Endothelial cell of umbilical vein (primary cell): ENCODE measurements around the gene NKRF. TPM values are rescaled to one million over a fixed set of nuclear protein-coding genes. Genes with fewer than 3 reads are reported as not detected.

Experiments used
- BruUV-seq: library from RNA; stranded (reverse); fragments of 400-500 nt; replicated peaks from 2 replicates; lab custom pipeline; 2021; lab: Mats Ljungman, UMichigan
- CTCF ChIA-PET: fragments of 300-600, 350-600 bp; sonication (Branson Sonifier 250); formaldehyde crosslinking; loops from one replicate; lab custom pipeline; 2021; ENCODE audit warnings: antibody characterized with exemption, inconsistent platforms; lab: Charles Lee
- POLR2A ChIA-PET: fragments of 300-600, 350-600 bp; sonication (Branson Sonifier 250); formaldehyde crosslinking; loops from one replicate; lab custom pipeline; 2021; ENCODE audit warnings: antibody characterized with exemption, inconsistent platforms; lab: Charles Lee
- DNase-seq: peaks from one replicate; pipeline ENCODE4 v3.0.0-alpha.2; 2011; ENCODE audit warnings: low read depth, low spot score
- FAIRE-seq: peaks from 2 replicates; lab custom pipeline; 2011; peaks lifted over from hg19 to GRCh38; lab: Jason Lieb, UNC
- H2AFZ ChIP-seq: 2 replicates; pipeline ENCODE4 v1.6.0; 2012; ENCODE audit warnings: low read depth, low read length, control low read depth, inconsistent platforms
- H3K27ac ChIP-seq: 2 replicates; pipeline ENCODE4 v1.5.1; 2011; ENCODE audit warnings: low read depth, mild to moderate bottlenecking, control low read depth, low read length, moderate library complexity; ENCODE audit not compliant: insufficient read depth
- H3K27me3 ChIP-seq, 2 experiments: 2 replicates each; pipeline versions ENCODE4 v1.6.0 to v1.6.1; 2011; ENCODE audit warnings: low read length in 2 of 2, mixed read lengths in 1 of 2; ENCODE audit not compliant: control insufficient read depth in 2 of 2, insufficient read depth in 2 of 2
- H3K36me3 ChIP-seq, 2 experiments: 2 replicates in 1 of 2; 3 replicates in 1 of 2; pipeline ENCODE4 v1.5.1; 2011; ENCODE audit warnings: low read length in 2 of 2, mild to moderate bottlenecking in 1 of 2, moderate library complexity in 1 of 2; ENCODE audit not compliant: control insufficient read depth in 2 of 2, insufficient read depth in 2 of 2; ENCODE audit errors: extremely low read depth in 1 of 2
- H3K4me1 ChIP-seq: 3 replicates; pipeline ENCODE4 v1.5.1; 2011; ENCODE audit warnings: mild to moderate bottlenecking, low read length; ENCODE audit not compliant: control insufficient read depth, insufficient read depth; ENCODE audit errors: extremely low read depth
- H3K4me2 ChIP-seq: 2 replicates; pipeline ENCODE4 v1.6.1; 2011; ENCODE audit warnings: low read length, control low read depth, mixed read lengths; ENCODE audit not compliant: insufficient read depth
- H3K4me3 ChIP-seq, 3 experiments: fragments of 200-600 bp in 1 of 3; sonication (generic), shearing (Covaris generic) in 1 of 3; replicated peaks in 1 of 3; 2 replicates each; pipeline ENCODE4 v1.5.1; 2011 to 2016; ENCODE audit warnings: control low read depth in 3 of 3, low read length in 3 of 3, mild to moderate bottlenecking in 2 of 3, inconsistent platforms in 1 of 3, low read depth in 1 of 3, moderate library complexity in 1 of 3; ENCODE audit not compliant: insufficient read depth in 1 of 3
- H3K79me2 ChIP-seq: 2 replicates; pipeline ENCODE4 v1.6.0; 2012; ENCODE audit warnings: low read length, inconsistent platforms; ENCODE audit not compliant: control insufficient read depth, insufficient read depth
- H3K9ac ChIP-seq: replicated peaks from 2 replicates; pipeline ENCODE3; 2011; ENCODE audit warnings: low read length, control low read depth; ENCODE audit not compliant: insufficient read depth; ENCODE audit errors: extremely low read depth
- H3K9me1 ChIP-seq: replicated peaks from 3 replicates; pipeline ENCODE4 v1.6.0; 2011; ENCODE audit warnings: mild to moderate bottlenecking, low read length; ENCODE audit not compliant: control insufficient read depth, insufficient read depth; ENCODE audit errors: extremely low read depth
- H3K9me3 ChIP-seq: replicated peaks from 2 replicates; pipeline ENCODE4 v1.5.1; 2012; ENCODE audit warnings: low read length, inconsistent platforms; ENCODE audit not compliant: control insufficient read depth, insufficient read depth
- H4K20me1 ChIP-seq: replicated peaks from 2 replicates; pipeline ENCODE3; 2011; ENCODE audit warnings: mild to moderate bottlenecking, low read length; ENCODE audit not compliant: control insufficient read depth, insufficient read depth; ENCODE audit errors: extremely low read depth
- EZH2 ChIP-seq: IDR thresholded peaks from 2 replicates; pipeline ENCODE4 v1.6.1; 2012; ENCODE audit warnings: borderline replicate concordance, low read depth, mild to moderate bottlenecking, moderate library complexity, low read length, inconsistent platforms; ENCODE audit not compliant: severe bottlenecking
- FOS ChIP-seq: IDR thresholded peaks from 2 replicates; pipeline ENCODE4 v1.6.1; 2011; ENCODE audit warnings: mild to moderate bottlenecking, low read length, moderate library complexity, borderline replicate concordance; ENCODE audit not compliant: insufficient read depth
- GATA2 ChIP-seq: IDR thresholded peaks from 2 replicates; pipeline ENCODE4 v1.7.0; 2011; ENCODE audit warnings: low read depth, mild to moderate bottlenecking, moderate library complexity, mixed read lengths, low read length; ENCODE audit not compliant: insufficient read length, insufficient read depth
- JUN ChIP-seq: IDR thresholded peaks from 2 replicates; pipeline ENCODE4 v1.6.1; 2011; ENCODE audit warnings: borderline replicate concordance, low read depth; ENCODE audit not compliant: insufficient read length, insufficient read depth
- MYC ChIP-seq: IDR thresholded peaks from one replicate; pipeline ENCODE4 v1.6.1; 2011; ENCODE audit warnings: mild to moderate bottlenecking, low read depth, low read length
- POLR2A ChIP-seq: IDR thresholded peaks from 2 replicates; pipeline ENCODE4 v1.6.1; 2012; ENCODE audit warnings: low read depth, mild to moderate bottlenecking, control low read depth, low read length
- POLR2AphosphoS5 ChIP-seq: IDR thresholded peaks from 2 replicates; pipeline ENCODE4 v1.6.1; 2012; ENCODE audit warnings: low read depth, mild to moderate bottlenecking, control low read depth, low read length, moderate library complexity; ENCODE audit not compliant: insufficient read depth
- dilution Hi-C: fragments of 300-500 bp; cut with MboI; formaldehyde crosslinking; loops from one replicate; pipeline ENCODE4 v1.15.0; 2019; ENCODE audit warnings: low sequenced_read_pairs; ENCODE audit not compliant: extremely low pct_ligation_motif_present
- intact Hi-C: fragments of 100-400 bp; cut with micrococcal nuclease; formaldehyde crosslinking; loops from one replicate; pipeline ENCODE4 v1.10.0; 2022
- polyA plus RNA-seq, 4 experiments: library from polyadenylated mRNA; depleted of rRNA in 3 of 4; stranded (reverse) in 3 of 4; unstranded in 1 of 4; fragments of >200 nt; gene quantifications; 2 replicates each; pipeline versions ENCODE4 v1.2.1 to v1.2.3, GENCODE V29; 2011 to 2012; ENCODE audit warnings: missing spikeins in 1 of 4
- total RNA-seq: library from RNA; stranded (reverse); gene quantifications from 2 replicates; pipeline ENCODE4 v1.2.3, GENCODE V29; 2021
- TF ChIP-seq, protein P1 (sequence below): IDR thresholded peaks from 2 replicates; pipeline ENCODE4 v1.6.1; 2011; ENCODE audit not compliant: insufficient read depth, insufficient read length
- TF ChIP-seq, protein P2 (sequence below), 2 donors: IDR thresholded peaks; 1 replicate in 1 of 2; 2 replicates in 1 of 2; pipeline ENCODE4 v1.5.1; 2011; ENCODE audit warnings: low read length in 2 of 2, mild to moderate bottlenecking in 2 of 2, moderate library complexity in 2 of 2, control low read depth in 1 of 2, inconsistent platforms in 1 of 2, low read depth in 1 of 2; ENCODE audit not compliant: insufficient read depth in 1 of 2; ENCODE audit errors: extremely low read depth in 1 of 2

Gene NKRF
- total and polyA plus RNA-seq, 2 donors (not counting 3 experiments of a cell fraction or from before 2014, with no cell fraction given), result 2.8 to 12.0 TPM

GRCh38 chrX:119617517-119618164, 11.4 kb upstream of the NKRF start:
- no peaks in the 10 kb centered on the region for H3K36me3 ChIP-seq
- TF ChIP-seq FOS (no peak), JUN (no peak), EZH2 (no peak), MYC (no peak), GATA2 (no peak), POLR2AphosphoS5 (no peak), POLR2A (no peak)
- TF ChIP-seq, protein P1, sequence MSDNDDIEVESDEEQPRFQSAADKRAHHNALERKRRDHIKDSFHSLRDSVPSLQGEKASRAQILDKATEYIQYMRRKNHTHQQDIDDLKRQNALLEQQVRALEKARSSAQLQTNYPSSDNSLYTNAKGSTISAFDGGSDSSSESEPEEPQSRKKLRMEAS, result no peak
- TF ChIP-seq, protein P2, sequence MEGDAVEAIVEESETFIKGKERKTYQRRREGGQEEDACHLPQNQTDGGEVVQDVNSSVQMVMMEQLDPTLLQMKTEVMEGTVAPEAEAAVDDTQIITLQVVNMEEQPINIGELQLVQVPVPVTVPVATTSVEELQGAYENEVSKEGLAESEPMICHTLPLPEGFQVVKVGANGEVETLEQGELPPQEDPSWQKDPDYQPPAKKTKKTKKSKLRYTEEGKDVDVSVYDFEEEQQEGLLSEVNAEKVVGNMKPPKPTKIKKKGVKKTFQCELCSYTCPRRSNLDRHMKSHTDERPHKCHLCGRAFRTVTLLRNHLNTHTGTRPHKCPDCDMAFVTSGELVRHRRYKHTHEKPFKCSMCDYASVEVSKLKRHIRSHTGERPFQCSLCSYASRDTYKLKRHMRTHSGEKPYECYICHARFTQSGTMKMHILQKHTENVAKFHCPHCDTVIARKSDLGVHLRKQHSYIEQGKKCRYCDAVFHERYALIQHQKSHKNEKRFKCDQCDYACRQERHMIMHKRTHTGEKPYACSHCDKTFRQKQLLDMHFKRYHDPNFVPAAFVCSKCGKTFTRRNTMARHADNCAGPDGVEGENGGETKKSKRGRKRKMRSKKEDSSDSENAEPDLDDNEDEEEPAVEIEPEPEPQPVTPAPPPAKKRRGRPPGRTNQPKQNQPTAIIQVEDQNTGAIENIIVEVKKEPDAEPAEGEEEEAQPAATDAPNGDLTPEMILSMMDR (IDR thresholded peaks at IDR 0.05; ENCODE audit: extremely low read depth in 1 of 2, insufficient read depth in 1 of 2, low read depth in 1 of 2, low read length in 2 of 2), result no peak
- ChIA-PET POLR2A (no interaction called here), CTCF (interaction anchor here (0.9 to 1.6 kb wide), 2 partner anchors 14 to 112 kb away, joined by 3 read pairs; no protein-coding TSS in a partner anchor)
- no peak overlapping the region for H3K27ac ChIP-seq
- no peaks in the 10 kb centered on the region for H3K27me3 ChIP-seq
- H3K79me2 ChIP-seq, result no peaks in the 10 kb centered on the region
- no peak for DNase-seq
- no peak overlapping the region for H2AFZ ChIP-seq
- no peak overlapping the region for H3K4me3 ChIP-seq
- FAIRE-seq, result no peak
- H3K4me2 ChIP-seq, result no peak overlapping the region
- dilution Hi-C loops, result no loop called here
- H4K20me1 ChIP-seq, result no peaks in the 10 kb centered on the region
- no peak overlapping the region for H3K9ac ChIP-seq
- BruUV-seq, result TSS peak; percentile 35
- peaks cover 7% of the 10 kb centered on the region for H3K4me1 ChIP-seq
- intact Hi-C loops, result no loop called here
- no peaks in the 10 kb centered on the region for H3K9me3 ChIP-seq
- H3K9me1 ChIP-seq, result no peaks in the 10 kb centered on the region
